WTC11 (cell line): Measurements from ENCODE around the gene GNG14. TPM values are rescaled to one million over a fixed set of nuclear protein-coding genes. Genes with fewer than 3 reads are reported as not detected.

ENCODE experiments used
- ATAC-seq: fragments of 200-7000 bp; cut with Tn5 transposase; 2 replicates; pipeline ENCODE4 v1.10.0; 2021; ENCODE audit warnings: mild to moderate bottlenecking, moderate library complexity
- CTCF ChIA-PET: fragments of 300-600 bp; sonication (Branson Sonifier 250); formaldehyde crosslinking; loops from one replicate; lab custom pipeline; 2021; ENCODE audit warnings: antibody characterized with exemption; lab: Charles Lee
- POLR2A ChIA-PET: fragments of 350-600 bp; sonication (Branson Sonifier 250); formaldehyde crosslinking; loops from one replicate; lab custom pipeline; 2021; ENCODE audit warnings: antibody characterized with exemption; lab: Charles Lee
- DNase-seq: peaks from one replicate; pipeline ENCODE4 v3.0.0; 2021; ENCODE audit warnings: low spot score
- H3K27ac Mint-ChIP-seq: 2 replicates; pipeline ENCODE4 v1.8.0; 2021; ENCODE audit warnings: mixed read lengths
- H3K27me3 Mint-ChIP-seq: 2 replicates; pipeline ENCODE4 v1.8.0; 2021; ENCODE audit warnings: low read depth, mild to moderate bottlenecking, moderate library complexity, mixed read lengths
- H3K36me3 Mint-ChIP-seq: 2 replicates; pipeline ENCODE4 v1.8.0; 2021; ENCODE audit warnings: mixed read lengths
- H3K4me1 Mint-ChIP-seq: 2 replicates; pipeline ENCODE4 v1.8.0; 2022; ENCODE audit warnings: mixed read lengths
- H3K4me3 Mint-ChIP-seq: 2 replicates; pipeline ENCODE4 v1.8.0; 2021; ENCODE audit warnings: mild to moderate bottlenecking, moderate library complexity, mixed read lengths
- H3K9me3 Mint-ChIP-seq: 2 replicates; pipeline ENCODE4 v1.8.0; 2021; ENCODE audit warnings: mixed read lengths
- AFF4 ChIP-seq: sonication (generic); formaldehyde crosslinking; IDR thresholded peaks from 2 replicates; pipeline ENCODE4 v1.8.1; 2023; ENCODE audit warnings: mild to moderate bottlenecking, missing genetic modification reagents, borderline replicate concordance
- CBFB ChIP-seq: sonication (generic); formaldehyde crosslinking; IDR thresholded peaks from 2 replicates; pipeline ENCODE4 v1.8.1; 2022; ENCODE audit warnings: mild to moderate bottlenecking, low read depth, missing genetic modification reagents
- CTCF ChIP-seq: fragments of 200-600 bp; IDR thresholded peaks from 2 replicates; pipeline ENCODE4 v1.8.0; 2022; ENCODE audit warnings: antibody characterized with exemption
- ETV6 ChIP-seq: sonication (generic); formaldehyde crosslinking; IDR thresholded peaks from 2 replicates; pipeline ENCODE4 v1.8.1; 2022; ENCODE audit warnings: mild to moderate bottlenecking, missing genetic modification reagents
- FOXJ3 ChIP-seq: sonication (generic); formaldehyde crosslinking; IDR thresholded peaks from 2 replicates; pipeline ENCODE4 v1.9.0; 2021; ENCODE audit warnings: missing genetic modification reagents, mild to moderate bottlenecking, borderline replicate concordance
- HMGXB4 ChIP-seq: sonication (generic); formaldehyde crosslinking; IDR thresholded peaks from 2 replicates; pipeline ENCODE4 v1.8.1; 2023; ENCODE audit warnings: mild to moderate bottlenecking, moderate library complexity, missing genetic modification reagents
- JUN ChIP-seq: sonication (generic); formaldehyde crosslinking; IDR thresholded peaks from 2 replicates; pipeline ENCODE4 v1.8.0; 2023; ENCODE audit warnings: mild to moderate bottlenecking, missing genetic modification reagents
- MXD4 ChIP-seq: fragments of 250-450 bp; sonication (Bioruptor Pico); IDR thresholded peaks from 2 replicates; pipeline ENCODE4 v1.8.0; 2021; ENCODE audit warnings: mild to moderate bottlenecking, moderate library complexity, borderline replicate concordance
- NFATC4 ChIP-seq: fragments of 250-450 bp; sonication (Bioruptor Pico); IDR thresholded peaks from 2 replicates; pipeline ENCODE4 v1.9.0; 2021; ENCODE audit warnings: mild to moderate bottlenecking
- NFYB ChIP-seq: sonication (generic); formaldehyde crosslinking; conservative IDR thresholded peaks from 2 replicates; pipeline ENCODE4 v1.8.0; 2022; ENCODE audit warnings: low read depth, missing genetic modification reagents
- NR1H2 ChIP-seq: sonication (generic); formaldehyde crosslinking; IDR thresholded peaks from 2 replicates; pipeline ENCODE4 v1.9.0; 2021; ENCODE audit warnings: mild to moderate bottlenecking, moderate library complexity, missing genetic modification reagents
- RELA ChIP-seq: sonication (generic); formaldehyde crosslinking; IDR thresholded peaks from 2 replicates; pipeline ENCODE4 v1.8.1; 2022; ENCODE audit warnings: missing genetic modification reagents, mild to moderate bottlenecking, borderline replicate concordance
- RORB ChIP-seq: fragments of 250-450 bp; sonication (Bioruptor Pico); IDR thresholded peaks from 2 replicates; pipeline ENCODE4 v1.9.0; 2021; ENCODE audit warnings: mild to moderate bottlenecking
- SMAD3 ChIP-seq: sonication (generic); formaldehyde crosslinking; IDR thresholded peaks from 2 replicates; pipeline ENCODE4 v1.8.0; 2022; ENCODE audit warnings: missing genetic modification reagents, mild to moderate bottlenecking, borderline replicate concordance
- SOX15 ChIP-seq: fragments of 250-450 bp; sonication (Bioruptor Pico); IDR thresholded peaks from 2 replicates; pipeline ENCODE4 v1.9.0; 2021; ENCODE audit warnings: mild to moderate bottlenecking
- USF2 ChIP-seq: sonication (generic); formaldehyde crosslinking; IDR thresholded peaks from 2 replicates; pipeline ENCODE4 v1.8.1; 2023; ENCODE audit warnings: mild to moderate bottlenecking, missing genetic modification reagents, moderate library complexity
- ZNF121 ChIP-seq: sonication (generic); formaldehyde crosslinking; IDR thresholded peaks from 2 replicates; pipeline ENCODE4 v1.8.0; 2023; ENCODE audit warnings: missing genetic modification reagents
- ZNF263 ChIP-seq: sonication (generic); formaldehyde crosslinking; IDR thresholded peaks from 2 replicates; pipeline ENCODE4 v1.8.1; 2022; ENCODE audit warnings: low read depth, mild to moderate bottlenecking, moderate library complexity, missing genetic modification reagents
- ZNF317 ChIP-seq: sonication (generic); formaldehyde crosslinking; IDR thresholded peaks from 2 replicates; pipeline ENCODE4 v1.8.1; 2023; ENCODE audit warnings: low read depth, mild to moderate bottlenecking, moderate library complexity, missing genetic modification reagents, borderline replicate concordance
- ZSCAN18 ChIP-seq: fragments of 250-450 bp; sonication (Bioruptor Pico); IDR thresholded peaks from 2 replicates; pipeline ENCODE4 v2.1.2; 2022; ENCODE audit warnings: mild to moderate bottlenecking, moderate library complexity
- total RNA-seq: library from RNA; stranded (reverse); gene quantifications from 3 replicates; pipeline ENCODE4 v1.2.3, GENCODE V29; 2021

Gene GNG14
- total RNA-seq, 1 experiment from 2014 or later = not detected

- TF ChIP-seq AFF4 (CRISPR knock-in tag) = no peak
- no peak for TF ChIP-seq MXD4 (CRISPR knock-in tag)
- TF ChIP-seq ETV6 (CRISPR knock-in tag) = no peak
- no peak for TF ChIP-seq ZNF317 (CRISPR knock-in tag)
- TF ChIP-seq ZNF263 = no peak
- no peak for TF ChIP-seq SMAD3 (CRISPR knock-in tag)
- no peak for TF ChIP-seq SOX15 (CRISPR knock-in tag)
- no peak for TF ChIP-seq JUN (CRISPR knock-in tag)
- no peak for TF ChIP-seq NFYB
Observed at GRCh38 chr19:12715102-12715501, 27.3 kb downstream of the GNG14 start (continued).

- POLR2A ChIA-PET = no interaction called here
- Mint-ChIP-seq H3K36me3 (peaks cover 51% of the 10 kb centered on the region), H3K4me3 (no peak overlapping the region)
- no peak for ATAC-seq
- peak; percentile 79; the same call in 1 of the 2 replicates for TF ChIP-seq ZNF121 (CRISPR knock-in tag)
- no peak for TF ChIP-seq CBFB (CRISPR knock-in tag)
- TF ChIP-seq, all 79 proteins: peak for 1
- H3K9me3 Mint-ChIP-seq = no peaks in the 10 kb centered on the region
- H3K27ac Mint-ChIP-seq = no peak overlapping the region
- no peaks in the 10 kb centered on the region for H3K27me3 Mint-ChIP-seq
- CTCF ChIA-PET = interaction anchor here (0.9 to 3.1 kb wide), 3 partner anchors 42 to 132 kb away, joined by 3 to 17 read pairs (median 6); no protein-coding TSS in a partner anchor
- no peak for DNase-seq
- H3K4me1 Mint-ChIP-seq = peaks cover 6% of the 10 kb centered on the region
Observed at GRCh38 chr19:12715929-12716328, 28.1 kb downstream of the GNG14 start.

GRCh38 chr19:12720296-12720695 lies 32.5 kb downstream of the GNG14 start:
- TF ChIP-seq ZSCAN18 (no peak), NFATC4 (CRISPR knock-in tag) (no peak), NR1H2 (CRISPR knock-in tag) (no peak), USF2 (CRISPR knock-in tag) (no peak), HMGXB4 (CRISPR knock-in tag) (no peak), RORB (no peak), CTCF (no peak), FOXJ3 (CRISPR knock-in tag) (no peak), RELA (no peak)
- Mint-ChIP-seq H3K4me1 (peaks cover 16% of the 10 kb centered on the region), H3K9me3 (no peaks in the 10 kb centered on the region), H3K27me3 (no peaks in the 10 kb centered on the region), H3K36me3 (peaks cover 25% of the 10 kb centered on the region), H3K27ac (peak overlapping the region; percentile 48), H3K4me3 (peak overlapping the region; percentile 79)
- CTCF ChIA-PET = interaction anchor here (3.2 kb wide), 1 partner anchor 165 kb away, joined by 12 read pairs; no protein-coding TSS in a partner anchor
- DNase-seq = no peak
- POLR2A ChIA-PET = no interaction called here
- ATAC-seq = no peak
